Activated naive CD8-positive, alpha-beta T cell treated with anti-CD3 and anti-CD28 coated beads, Interleukin-2, amount 50 U/mL, for 16 hours (primary cell): ENCODE results near the gene ESD.

Source experiments
- DNase-seq: peaks from one replicate; pipeline ENCODE4 v3.0.0-alpha.2; 2020; ENCODE audit warnings: low read depth, low spot score

The ESD gene

GRCh38 chr13:46745706-46746105 is 51.3 kb downstream of the ESD start:
- no peak for DNase-seq

- DNase-seq = no peak
Measured at GRCh38 chr13:46745062-46745461, 51.9 kb downstream of the ESD start.

GRCh38 chr13:46743191-46743590 is 53.8 kb downstream of the ESD start:
- DNase-seq = no peak

GRCh38 chr13:46739447-46740098 is 57.4 kb downstream of the ESD start:
- DNase-seq = no peak

- no peak for DNase-seq
Measured at GRCh38 chr13:46738766-46739165, 58.2 kb downstream of the ESD start.

- no peak for DNase-seq
Measured at GRCh38 chr13:46738055-46738454, 58.9 kb downstream of the ESD start.

GRCh38 chr13:46736541-46737310 is 60.2 kb downstream of the ESD start:
- DNase-seq = no peak

- no peak for DNase-seq
Measured at GRCh38 chr13:46735425-46735824, 61.5 kb downstream of the ESD start.

GRCh38 chr13:46731535-46731934 is 65.4 kb downstream of the ESD start:
- DNase-seq = no peak

- DNase-seq = no peak
Measured at GRCh38 chr13:46728777-46729176, 68.2 kb downstream of the ESD start.

- no peak for DNase-seq
Measured at GRCh38 chr13:46726347-46726746, 70.6 kb downstream of the ESD start.
